ENCODE data around the gene CH25H. TPM values are rescaled to one million over a fixed set of nuclear protein-coding genes. Genes with fewer than 3 reads are reported as not detected.

The CH25H gene
- total RNA-seq, 1 experiment from 2014 or later: 0.55 TPM

- DNase-seq (ENCODE audit: low read depth in 1 of 2, low spot score in 2 of 2): no peak
- Histone ChIP-seq H3K36me3 (no peaks in the 10 kb centered on the region), H3K27ac (no peak overlapping the region), H3K4me1 (replicated peaks) (peaks cover 13% of the 10 kb centered on the region), H3K27me3 (replicated peaks) (no peaks in the 10 kb centered on the region), H3K9me3 (replicated peaks) (no peaks in the 10 kb centered on the region), H3K4me3 (no peak overlapping the region)
These were observed 34.6 kb upstream of the CH25H start for GRCh38 chr10:89241486-89242344.

GRCh38 chr10:89241026-89241425, 33.9 kb upstream of the CH25H start:
- Histone ChIP-seq H3K27me3 (replicated peaks) (no peaks in the 10 kb centered on the region), H3K36me3 (no peaks in the 10 kb centered on the region), H3K4me3 (no peak overlapping the region), H3K4me1 (replicated peaks) (peaks cover 13% of the 10 kb centered on the region), H3K9me3 (replicated peaks) (no peaks in the 10 kb centered on the region), H3K27ac (no peak overlapping the region)
- DNase-seq (ENCODE audit: low read depth in 1 of 2, low spot score in 2 of 2): no peak

- no peak for DNase-seq (ENCODE audit: low read depth in 1 of 2, low spot score in 2 of 2)
- H3K27ac ChIP-seq: no peak overlapping the region
- no peaks in the 10 kb centered on the region for H3K9me3 ChIP-seq (replicated peaks)
- H3K4me1 ChIP-seq (replicated peaks): peaks cover 13% of the 10 kb centered on the region
- no peaks in the 10 kb centered on the region for H3K27me3 ChIP-seq (replicated peaks)
- no peaks in the 10 kb centered on the region for H3K36me3 ChIP-seq
- H3K4me3 ChIP-seq: no peak overlapping the region
These were observed 33.4 kb upstream of the CH25H start for GRCh38 chr10:89240519-89240918.

- no peak overlapping the region for H3K4me3 ChIP-seq
- no peaks in the 10 kb centered on the region for H3K27me3 ChIP-seq (replicated peaks)
- no peak overlapping the region for H3K27ac ChIP-seq
These were observed 32.0 kb upstream of the CH25H start for GRCh38 chr10:89238956-89239644.

GRCh38 chr10:89237849-89238248, 30.7 kb upstream of the CH25H start:
- peaks cover 8% of the 10 kb centered on the region for H3K4me1 ChIP-seq (replicated peaks)
- H3K27me3 ChIP-seq (replicated peaks): no peaks in the 10 kb centered on the region
- DNase-seq (ENCODE audit: low read depth in 1 of 2, low spot score in 2 of 2): no peak
- H3K27ac ChIP-seq: no peak overlapping the region
- no peaks in the 10 kb centered on the region for H3K9me3 ChIP-seq (replicated peaks)
- H3K4me3 ChIP-seq: no peak overlapping the region
- no peaks in the 10 kb centered on the region for H3K36me3 ChIP-seq

More at GRCh38 chr10:89238956-89239644, 32.0 kb upstream of the CH25H start:
- H3K9me3 ChIP-seq (replicated peaks): no peaks in the 10 kb centered on the region
- H3K4me1 ChIP-seq (replicated peaks): peaks cover 13% of the 10 kb centered on the region
- DNase-seq (ENCODE audit: low read depth in 1 of 2, low spot score in 2 of 2): no peak
- H3K36me3 ChIP-seq: no peaks in the 10 kb centered on the region

GRCh38 chr10:89236226-89236797, 29.2 kb upstream of the CH25H start:
- no peak overlapping the region for H3K27ac ChIP-seq
- H3K36me3 ChIP-seq: no peaks in the 10 kb centered on the region
- H3K27me3 ChIP-seq (replicated peaks): no peaks in the 10 kb centered on the region
- H3K9me3 ChIP-seq (replicated peaks): no peaks in the 10 kb centered on the region
- H3K4me3 ChIP-seq: no peak overlapping the region
- no peak for DNase-seq (ENCODE audit: low read depth in 1 of 2, low spot score in 2 of 2)
- no peaks in the 10 kb centered on the region for H3K4me1 ChIP-seq (replicated peaks)

GRCh38 chr10:89235073-89235798, 28.1 kb upstream of the CH25H start:
- Histone ChIP-seq H3K9me3 (replicated peaks) (no peaks in the 10 kb centered on the region), H3K4me1 (replicated peaks) (no peaks in the 10 kb centered on the region), H3K27ac (no peak overlapping the region), H3K4me3 (no peak overlapping the region), H3K36me3 (no peaks in the 10 kb centered on the region), H3K27me3 (replicated peaks) (no peaks in the 10 kb centered on the region)
- no peak for DNase-seq (ENCODE audit: low read depth in 1 of 2, low spot score in 2 of 2)

- Histone ChIP-seq H3K9me3 (replicated peaks) (no peaks in the 10 kb centered on the region), H3K4me1 (replicated peaks) (no peaks in the 10 kb centered on the region), H3K27ac (no peak overlapping the region), H3K4me3 (no peak overlapping the region), H3K36me3 (no peaks in the 10 kb centered on the region), H3K27me3 (replicated peaks) (no peaks in the 10 kb centered on the region)
- DNase-seq (ENCODE audit: low read depth in 1 of 2, low spot score in 2 of 2): no peak
These were observed 25.9 kb upstream of the CH25H start for GRCh38 chr10:89233033-89233432.

- Histone ChIP-seq H3K4me1 (replicated peaks) (no peaks in the 10 kb centered on the region), H3K4me3 (no peak overlapping the region), H3K36me3 (no peaks in the 10 kb centered on the region), H3K27me3 (replicated peaks) (no peaks in the 10 kb centered on the region), H3K27ac (no peak overlapping the region), H3K9me3 (replicated peaks) (no peaks in the 10 kb centered on the region)
- DNase-seq (ENCODE audit: low read depth in 1 of 2, low spot score in 2 of 2): no peak
These were observed 21.8 kb upstream of the CH25H start for GRCh38 chr10:89228962-89229361.

GRCh38 chr10:89228146-89228545, 21.0 kb upstream of the CH25H start:
- Histone ChIP-seq H3K4me1 (replicated peaks) (no peaks in the 10 kb centered on the region), H3K36me3 (no peaks in the 10 kb centered on the region), H3K27ac (no peak overlapping the region), H3K9me3 (replicated peaks) (no peaks in the 10 kb centered on the region), H3K27me3 (replicated peaks) (no peaks in the 10 kb centered on the region), H3K4me3 (no peak overlapping the region)
- no peak for DNase-seq (ENCODE audit: low read depth in 1 of 2, low spot score in 2 of 2)

- Histone ChIP-seq H3K27ac (no peak overlapping the region), H3K27me3 (replicated peaks) (no peaks in the 10 kb centered on the region), H3K4me1 (replicated peaks) (no peaks in the 10 kb centered on the region), H3K4me3 (no peak overlapping the region), H3K9me3 (replicated peaks) (no peaks in the 10 kb centered on the region), H3K36me3 (no peaks in the 10 kb centered on the region)
- no peak for DNase-seq (ENCODE audit: low read depth in 1 of 2, low spot score in 2 of 2)
These were observed 19.8 kb upstream of the CH25H start for GRCh38 chr10:89226891-89227290.

- no peak for DNase-seq (ENCODE audit: low read depth in 1 of 2, low spot score in 2 of 2)
- Histone ChIP-seq H3K27me3 (replicated peaks) (no peaks in the 10 kb centered on the region), H3K4me3 (no peak overlapping the region), H3K9me3 (replicated peaks) (no peaks in the 10 kb centered on the region), H3K4me1 (replicated peaks) (no peaks in the 10 kb centered on the region), H3K27ac (no peak overlapping the region), H3K36me3 (no peaks in the 10 kb centered on the region)
These were observed 17.8 kb upstream of the CH25H start for GRCh38 chr10:89224739-89225443.

GRCh38 chr10:89221919-89222318, 14.8 kb upstream of the CH25H start:
- DNase-seq (ENCODE audit: low read depth in 1 of 2, low spot score in 2 of 2): no peak
- H3K27me3 ChIP-seq (replicated peaks): no peaks in the 10 kb centered on the region
- H3K27ac ChIP-seq: no peak overlapping the region
- no peak overlapping the region for H3K4me3 ChIP-seq
- H3K36me3 ChIP-seq: no peaks in the 10 kb centered on the region
- H3K9me3 ChIP-seq (replicated peaks): no peaks in the 10 kb centered on the region
- peaks cover 5% of the 10 kb centered on the region for H3K4me1 ChIP-seq (replicated peaks)
